ENCODE data around the gene CGB3. TPM values are rescaled to one million over a fixed set of nuclear protein-coding genes. Genes with fewer than 3 reads are reported as not detected.

The CGB3 gene
- total and polyA plus RNA-seq, 10 of the 15 experiments (the other 5 are each of a cell fraction or from before 2014, with no cell fraction given) = not detected

- TF ChIP-seq PAX5 (IDR thresholded peaks at IDR 0.05; ENCODE audit: borderline replicate concordance, low read depth, low read length) (no peak), GABPA (IDR thresholded peaks at IDR 0.05; ENCODE audit: low read depth) (no peak), JUND (IDR thresholded peaks at IDR 0.05; ENCODE audit: low read depth, low read length) (no peak), CTCF (IDR thresholded peaks at IDR 0.05 in 2 of 3, conservative IDR thresholded peaks at IDR 0.05 in 1 of 3; ENCODE audit: control insufficient read depth in 2 of 3, extremely low read depth in 1 of 3, insufficient read depth in 1 of 3, low read depth in 3 of 3, low read length in 3 of 3) (no peak), NR2C1 (IDR thresholded peaks at IDR 0.05) (no peak), POLR2A (IDR thresholded peaks at IDR 0.05; ENCODE audit: low read depth, low read length) (no peak), ATF7 (IDR thresholded peaks at IDR 0.05; ENCODE audit: low read depth) (no peak), TCF3 (IDR thresholded peaks at IDR 0.05; ENCODE audit: borderline replicate concordance, insufficient read depth, low read depth, low read length) (no peak), FOS (IDR thresholded peaks at IDR 0.05; ENCODE audit: borderline replicate concordance, extremely low read depth, insufficient read length) (no peak), SP1 (IDR thresholded peaks at IDR 0.05; ENCODE audit: low read depth, low read length) (no peak), YBX1 (IDR thresholded peaks at IDR 0.05) (no peak), CEBPB (IDR thresholded peaks at IDR 0.05; ENCODE audit: borderline replicate concordance in 1 of 2, low read depth in 2 of 2, low read length in 2 of 2) (no peak), BCLAF1 (IDR thresholded peaks at IDR 0.05) (no peak), RB1 (IDR thresholded peaks at IDR 0.05; ENCODE audit: borderline replicate concordance) (no peak), SMC3 (IDR thresholded peaks at IDR 0.05; ENCODE audit: borderline replicate concordance, low read length) (no peak), ZZZ3 (IDR thresholded peaks at IDR 0.05; ENCODE audit: control insufficient read depth, insufficient read length, low read depth) (no peak), ZBTB40 (IDR thresholded peaks at IDR 0.05; ENCODE audit: borderline replicate concordance) (no peak)
- intact Hi-C loops (cut with micrococcal nuclease; ENCODE audit: unreplicated experiment) (no loop called here), in situ Hi-C loops (cut with MboI) (no loop called here)
- no peak overlapping the region for H3K27ac ChIP-seq (ENCODE audit: control insufficient read depth, insufficient read depth)
- H4K20me1 ChIP-seq (ENCODE audit: control insufficient read depth, insufficient read depth) = no peaks in the 10 kb centered on the region
- DNase-seq (ENCODE audit: low read depth, low spot score) (no peak), ATAC-seq (no peak), FAIRE-seq (no peak)
- CTCF ChIA-PET = interaction anchor here (1.0 to 2.5 kb wide), 3 partner anchors 9 to 314 kb away, joined by 3 to 7 read pairs (median 3); no protein-coding TSS in a partner anchor
- RAD21 ChIA-PET (ENCODE audit: unreplicated experiment) = interaction anchor here (0.7 kb wide), 1 partner anchor 207 kb away, joined by 3 read pairs; no protein-coding TSS in a partner anchor
- H3K4me3 ChIP-seq = no peak overlapping the region
- H3K4me1 ChIP-seq (ENCODE audit: control insufficient read depth, insufficient read depth, low read length) = peaks cover 3% of the 10 kb centered on the region
- 91% methylated on average over 9 of the region's 9 CpGs for WGBS (ENCODE audit: insufficient coverage, insufficient replicate concordance, low lambda C conversion rate, missing lambda C conversion rate)
- SMC1A ChIA-PET (ENCODE audit: uncharacterized antibody, unreplicated experiment) = no interaction called here
- peaks cover 4 to 22% of the 10 kb centered on the region in 2 experiments; a peak in 3 of 4 replicates for H3K36me3 ChIP-seq (ENCODE audit: control insufficient read depth in 2 of 2, insufficient read depth in 2 of 2, low read length in 1 of 2)
- BruUV-seq (replicated peaks) = no TSS peak
- no peak overlapping the region for H3K9ac ChIP-seq (ENCODE audit: control insufficient read depth, insufficient read depth, low read length)
- H3K4me2 ChIP-seq (ENCODE audit: control insufficient read depth, insufficient read depth) = no peak overlapping the region
- no peak overlapping the region for H2AFZ ChIP-seq (ENCODE audit: control insufficient read depth, low read depth, low read length)
- no peaks in the 10 kb centered on the region for H3K27me3 ChIP-seq (replicated peaks in 1 of 2; ENCODE audit: control insufficient read depth in 2 of 2, insufficient read depth in 2 of 2, low read length in 1 of 2)
- no peaks in the 10 kb centered on the region for H3K9me3 ChIP-seq (replicated peaks; ENCODE audit: control insufficient read depth, insufficient read depth, low read length)
- POLR2A ChIA-PET = no interaction called here
- H3K79me2 ChIP-seq (ENCODE audit: control insufficient read depth, insufficient read depth, low read length) = peaks cover 30% of the 10 kb centered on the region
These were observed 35.3 kb downstream of the CGB3 start for GRCh38 chr19:48988860-48989259.

Measured in GM12878 (cell line).